GM21576 (cell line): ENCODE results near the gene AP1S3.
"Not testable (repeated sequence)": the region's sequence is repeated elsewhere in the genome, so short reads cannot be mapped to it uniquely, and the experiment has no call there.

Source experiments
- ATAC-seq: cut with Tn5 transposase; IDR thresholded peaks from one replicate; pipeline ENCODE4 v1.9.1; 2021; ENCODE audit warnings: mild to moderate bottlenecking, moderate library complexity; ENCODE audit not compliant: unreplicated experiment

Gene AP1S3

GRCh38 chr2:223854741-223855140 is 17.4 kb upstream of the AP1S3 start:
- ATAC-seq, result peak; percentile 42

- no peak for ATAC-seq
Measured at GRCh38 chr2:223853425-223853837, 16.0 kb upstream of the AP1S3 start.

- no peak for ATAC-seq
Measured at GRCh38 chr2:223852281-223852795, 15.0 kb upstream of the AP1S3 start.

- no peak for ATAC-seq
Measured at GRCh38 chr2:223847410-223847809, 10.0 kb upstream of the AP1S3 start.

GRCh38 chr2:223846515-223846914 is 9.1 kb upstream of the AP1S3 start:
- ATAC-seq, result no peak

- no peak for ATAC-seq
Measured at GRCh38 chr2:223841436-223842190, 4.2 kb upstream of the AP1S3 start.

GRCh38 chr2:223835701-223836532 is 1.5 kb downstream of the AP1S3 start:
- ATAC-seq, result peak; percentile 77

GRCh38 chr2:223834431-223834830 is 3.0 kb downstream of the AP1S3 start:
- no peak for ATAC-seq

- ATAC-seq, result no peak
Measured at GRCh38 chr2:223832241-223832903, 5.0 kb downstream of the AP1S3 start.

- ATAC-seq, result no peak
Measured at GRCh38 chr2:223829128-223829527, 8.3 kb downstream of the AP1S3 start.

- ATAC-seq, result no peak
Measured at GRCh38 chr2:223828314-223828713, 9.1 kb downstream of the AP1S3 start.

GRCh38 chr2:223826995-223827394 is 10.4 kb downstream of the AP1S3 start:
- no peak for ATAC-seq

- ATAC-seq, result no peak
Measured at GRCh38 chr2:223824301-223824700, 13.1 kb downstream of the AP1S3 start.

GRCh38 chr2:223822818-223823217 is 14.6 kb downstream of the AP1S3 start:
- ATAC-seq, result no peak

- ATAC-seq, result no peak
Measured at GRCh38 chr2:223820549-223820948, 16.8 kb downstream of the AP1S3 start.

- ATAC-seq, result no peak
Measured at GRCh38 chr2:223819891-223820290, 17.5 kb downstream of the AP1S3 start.

- ATAC-seq, result no peak
Measured at GRCh38 chr2:223815884-223816570, 21.4 kb downstream of the AP1S3 start.

GRCh38 chr2:223815186-223815883 is 22.0 kb downstream of the AP1S3 start:
- no peak for ATAC-seq

- ATAC-seq, result not testable (repeated sequence)
Measured at GRCh38 chr2:223814764-223815163, 22.6 kb downstream of the AP1S3 start.

- ATAC-seq, result no peak
Measured at GRCh38 chr2:223813329-223813728, 24.1 kb downstream of the AP1S3 start.
